MM.1S (cell line): ENCODE results near the gene CTNNA3.

Experiments
- DNase-seq: peaks from one replicate; pipeline ENCODE4 v3.0.0-alpha.2; 2015
- H2AFZ ChIP-seq: fragments of 300-600 bp; sonication (generic); 2 replicates; pipeline ENCODE4 v1.6.0; 2016; ENCODE audit warnings: antibody characterized with exemption, low read length
- H3F3A ChIP-seq: fragments of 300-600 bp; sonication (generic); 2 replicates; pipeline ENCODE4 v1.6.1; 2016; ENCODE audit warnings: mild to moderate bottlenecking, antibody characterized with exemption, low read length, moderate library complexity, mixed read lengths; ENCODE audit not compliant: insufficient read depth
- H3K27ac ChIP-seq: fragments of 300-600 bp; sonication (generic); 2 replicates; pipeline ENCODE4 v1.5.1; 2016; ENCODE audit warnings: mild to moderate bottlenecking, low read length
- H3K27me3 ChIP-seq: fragments of 300-600 bp; sonication (generic); replicated peaks from 2 replicates; pipeline ENCODE4 v1.6.0; 2016; ENCODE audit warnings: low read length; ENCODE audit not compliant: insufficient read depth
- H3K36me3 ChIP-seq: fragments of 300-600 bp; sonication (generic); replicated peaks from 2 replicates; pipeline ENCODE4 v1.6.1; 2016; ENCODE audit warnings: mild to moderate bottlenecking, low read length, mixed read lengths; ENCODE audit not compliant: insufficient read depth
- H3K4me1 ChIP-seq: fragments of 300-600 bp; sonication (generic); 2 replicates; pipeline ENCODE4 v1.6.1; 2016; ENCODE audit warnings: low read length, mixed read lengths
- H3K4me2 ChIP-seq: fragments of 300-600 bp; sonication (generic); 2 replicates; pipeline ENCODE4 v1.6.0; 2016; ENCODE audit warnings: low read depth, low read length
- H3K4me3 ChIP-seq: fragments of 300-600 bp; sonication (generic); 2 replicates; pipeline ENCODE4 v1.5.1; 2016; ENCODE audit warnings: low read length, mixed read lengths
- H3K79me2 ChIP-seq: fragments of 300-600 bp; sonication (generic); 2 replicates; pipeline ENCODE4 v1.6.1; 2016; ENCODE audit warnings: mixed run types, low read length, mixed read lengths
- H3K9ac ChIP-seq: fragments of 300-600 bp; sonication (generic); 2 replicates; pipeline ENCODE4 v1.6.1; 2016; ENCODE audit warnings: low read length, mixed read lengths
- H3K9me2 ChIP-seq: fragments of 300-600 bp; sonication (generic); replicated peaks from 2 replicates; pipeline ENCODE4 v1.6.1; 2016; ENCODE audit warnings: mild to moderate bottlenecking, low read length, mixed read lengths; ENCODE audit not compliant: insufficient read depth
- H3K9me3 ChIP-seq: fragments of 300-600 bp; sonication (generic); replicated peaks from 2 replicates; pipeline ENCODE4 v1.6.1; 2016; ENCODE audit warnings: mild to moderate bottlenecking, low read length, mixed read lengths; ENCODE audit not compliant: insufficient read depth
- H4K20me1 ChIP-seq: fragments of 300-600 bp; sonication (generic); 2 replicates; pipeline ENCODE4 v1.6.1; 2016; ENCODE audit warnings: mild to moderate bottlenecking, low read length, moderate library complexity, mixed read lengths; ENCODE audit not compliant: insufficient read depth
- CTCF ChIP-seq: fragments of 300-600 bp; sonication (generic); IDR thresholded peaks from 2 replicates; pipeline ENCODE4 v1.5.1; 2016; ENCODE audit warnings: antibody characterized with exemption, low read length, mixed read lengths
- EZH2 ChIP-seq: fragments of 300-600 bp; sonication (generic); optimal IDR thresholded peaks from 2 replicates; pipeline ENCODE3; 2017; ENCODE audit warnings: low read depth, mild to moderate bottlenecking, antibody characterized with exemption, low read length, mixed read lengths
- EZH2phosphoT487 ChIP-seq: fragments of 300-600 bp; sonication (generic); IDR thresholded peaks from 2 replicates; pipeline ENCODE4 v1.6.1; 2018; ENCODE audit warnings: antibody characterized with exemption, low read length

The CTNNA3 gene

DNA sequence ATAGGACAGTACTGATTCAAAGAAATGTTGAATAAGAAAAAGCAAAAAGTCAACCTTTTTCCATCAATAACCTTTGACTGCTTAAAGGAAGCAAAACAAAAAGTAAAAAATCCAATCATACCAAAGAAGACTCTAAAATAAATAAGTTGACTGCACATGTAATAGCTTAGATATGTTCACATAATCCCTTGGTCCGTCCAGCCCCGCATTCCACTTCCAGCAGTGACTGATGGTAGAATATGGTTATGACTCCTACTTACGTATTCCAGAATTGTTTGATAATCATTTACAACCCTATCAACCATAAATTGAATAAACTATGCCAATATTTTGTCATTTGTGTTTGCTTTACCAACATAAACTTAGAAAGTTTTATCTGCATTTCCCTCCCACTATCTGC, 77.9 kb downstream of the CTNNA3 start:
- Histone ChIP-seq H3K36me3 (no peaks in the 10 kb centered on the region), H3K4me3 (no peak overlapping the region), H3K27ac (no peak overlapping the region), H3K27me3 (no peaks in the 10 kb centered on the region), H3K9me3 (no peaks in the 10 kb centered on the region), H3K9ac (no peak overlapping the region), H2AFZ (no peak overlapping the region), H3K4me1 (peaks cover 12% of the 10 kb centered on the region; the same call in 1 of the 2 replicates), H4K20me1 (no peaks in the 10 kb centered on the region), H3K9me2 (no peaks in the 10 kb centered on the region), H3K4me2 (no peak overlapping the region), H3K79me2 (no peaks in the 10 kb centered on the region), H3F3A (peaks cover 7% of the 10 kb centered on the region; the same call in 1 of the 2 replicates)
- TF ChIP-seq EZH2 (no peak), EZH2phosphoT487 (no peak), CTCF (no peak)
- DNase-seq, result no peak

- no peaks in the 10 kb centered on the region for H4K20me1 ChIP-seq
- no peaks in the 10 kb centered on the region for H3K79me2 ChIP-seq
- no peaks in the 10 kb centered on the region for H3K27me3 ChIP-seq
- H2AFZ ChIP-seq, result no peak overlapping the region; the same call in 1 of the 2 replicates
- peaks cover 7% of the 10 kb centered on the region; the same call in 1 of the 2 replicates for H3F3A ChIP-seq
- H3K9me2 ChIP-seq, result no peaks in the 10 kb centered on the region
- H3K36me3 ChIP-seq, result no peaks in the 10 kb centered on the region
- peak overlapping the region; percentile 61 for H3K4me2 ChIP-seq
- no peak overlapping the region for H3K9ac ChIP-seq
- peak overlapping the region; percentile 9; the same call in 1 of the 2 replicates for H3K4me3 ChIP-seq
- H3K9me3 ChIP-seq, result no peaks in the 10 kb centered on the region
- peak overlapping the region; percentile 31; the same call in 1 of the 2 replicates for H3K27ac ChIP-seq
- peak; percentile 87 for DNase-seq
- no peak for TF ChIP-seq EZH2
- TF ChIP-seq CTCF, result no peak
- H3K4me1 ChIP-seq, result peaks cover 18% of the 10 kb centered on the region
Measured at GRCh38 chr10:67612577-67613537, 83.1 kb downstream of the CTNNA3 start.

DNA sequence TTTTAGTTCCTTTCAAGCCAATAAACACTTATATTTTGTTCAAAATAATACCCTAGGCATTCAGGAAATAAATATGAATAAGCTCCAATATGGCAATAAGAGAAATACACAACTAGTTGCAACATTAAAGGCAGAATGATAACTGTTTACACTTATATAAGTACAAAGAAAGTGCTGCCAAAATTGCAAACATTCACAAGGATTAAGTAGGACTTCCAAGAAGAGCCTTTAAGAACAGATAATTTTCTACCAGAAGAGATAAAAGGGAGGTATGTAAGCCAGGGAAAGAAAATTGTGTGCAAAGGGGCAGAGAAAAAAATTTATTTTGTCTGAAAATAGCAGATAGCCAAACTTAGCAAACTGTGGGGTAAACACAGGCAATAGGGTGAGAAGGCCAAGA, 83.8 kb downstream of the CTNNA3 start:
- no peak for DNase-seq
- H3K4me1 ChIP-seq, result peaks cover 18% of the 10 kb centered on the region
- no peak for TF ChIP-seq CTCF
- TF ChIP-seq EZH2phosphoT487, result no peak
- no peak for TF ChIP-seq EZH2

More for the DNA sequence above, 83.8 kb downstream of the CTNNA3 start:
- Histone ChIP-seq H3K4me3 (no peak overlapping the region), H4K20me1 (no peaks in the 10 kb centered on the region), H3K79me2 (no peaks in the 10 kb centered on the region), H3K27me3 (no peaks in the 10 kb centered on the region), H3K36me3 (no peaks in the 10 kb centered on the region), H3K4me2 (peak overlapping the region; percentile 61; the same call in 1 of the 2 replicates), H3K9me2 (no peaks in the 10 kb centered on the region), H2AFZ (no peak overlapping the region), H3K27ac (no peak overlapping the region; the same call in 1 of the 2 replicates), H3K9ac (no peak overlapping the region), H3K9me3 (no peaks in the 10 kb centered on the region), H3F3A (peaks cover 7% of the 10 kb centered on the region; the same call in 1 of the 2 replicates)
